ENCODE measurements around the gene GMEB2.

- TF ChIP-seq, protein P1, sequence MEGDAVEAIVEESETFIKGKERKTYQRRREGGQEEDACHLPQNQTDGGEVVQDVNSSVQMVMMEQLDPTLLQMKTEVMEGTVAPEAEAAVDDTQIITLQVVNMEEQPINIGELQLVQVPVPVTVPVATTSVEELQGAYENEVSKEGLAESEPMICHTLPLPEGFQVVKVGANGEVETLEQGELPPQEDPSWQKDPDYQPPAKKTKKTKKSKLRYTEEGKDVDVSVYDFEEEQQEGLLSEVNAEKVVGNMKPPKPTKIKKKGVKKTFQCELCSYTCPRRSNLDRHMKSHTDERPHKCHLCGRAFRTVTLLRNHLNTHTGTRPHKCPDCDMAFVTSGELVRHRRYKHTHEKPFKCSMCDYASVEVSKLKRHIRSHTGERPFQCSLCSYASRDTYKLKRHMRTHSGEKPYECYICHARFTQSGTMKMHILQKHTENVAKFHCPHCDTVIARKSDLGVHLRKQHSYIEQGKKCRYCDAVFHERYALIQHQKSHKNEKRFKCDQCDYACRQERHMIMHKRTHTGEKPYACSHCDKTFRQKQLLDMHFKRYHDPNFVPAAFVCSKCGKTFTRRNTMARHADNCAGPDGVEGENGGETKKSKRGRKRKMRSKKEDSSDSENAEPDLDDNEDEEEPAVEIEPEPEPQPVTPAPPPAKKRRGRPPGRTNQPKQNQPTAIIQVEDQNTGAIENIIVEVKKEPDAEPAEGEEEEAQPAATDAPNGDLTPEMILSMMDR (conservative IDR thresholded peaks at IDR 0.05 in 1 of 2, IDR thresholded peaks at IDR 0.05 in 1 of 2; ENCODE audit: low read depth in 1 of 2, low read length in 2 of 2): peak in 1 of 2 donors; percentile 18
- TF ChIP-seq EZH2 (IDR thresholded peaks at IDR 0.05; ENCODE audit: low read length, missing control alignments): no peak
Measured at GRCh38 chr20:63641792-63642523, 15.1 kb upstream of the GMEB2 start.
